HL-60 (cell line): ENCODE measurements around the gene GJC1.
"Not testable (repeated sequence)": the region's sequence is repeated elsewhere in the genome, so short reads cannot be mapped to it uniquely, and the experiment has no call there.

Experiments
- DNase-seq, 2 experiments: peaks; one replicate each; pipeline ENCODE4 v3.0.0-alpha.2; 2010 to 2020; ENCODE audit warnings: low read depth in 1 of 2, low spot score in 1 of 2
- H3K27ac ChIP-seq: fragments of 250-450 bp; sonication (Bioruptor Pico); replicated peaks from 2 replicates; pipeline ENCODE4 v1.5.1; 2020; ENCODE audit warnings: mild to moderate bottlenecking, moderate library complexity
- H3K27me3 ChIP-seq: fragments of 250-450 bp; sonication (Bioruptor Pico); 2 replicates; pipeline ENCODE4 v1.5.1; 2021; ENCODE audit warnings: mild to moderate bottlenecking, moderate library complexity; ENCODE audit not compliant: insufficient read depth, poor library complexity, severe bottlenecking
- H3K4me3 ChIP-seq: replicated peaks from 2 replicates; pipeline ENCODE4 v1.5.1; 2011; ENCODE audit warnings: mild to moderate bottlenecking, control low read depth, low read length; ENCODE audit not compliant: insufficient read depth
- CTCF ChIP-seq: IDR thresholded peaks from one replicate; pipeline ENCODE4 v1.5.1; 2011; ENCODE audit warnings: low read length, control low read depth, inconsistent platforms; ENCODE audit not compliant: insufficient read depth
- GABPA ChIP-seq: IDR thresholded peaks from 2 replicates; pipeline ENCODE4 v1.6.1; 2012; ENCODE audit warnings: low read depth
- POLR2AphosphoS5 ChIP-seq: IDR thresholded peaks from 2 replicates; pipeline ENCODE4 v1.6.1; 2012; ENCODE audit warnings: low read depth
- REST ChIP-seq: IDR thresholded peaks from 2 replicates; pipeline ENCODE4 v1.6.1; 2012; ENCODE audit warnings: low read depth; ENCODE audit not compliant: insufficient replicate concordance
- SPI1 ChIP-seq: IDR thresholded peaks from 2 replicates; pipeline ENCODE4 v1.6.1; 2012; ENCODE audit warnings: low read depth, mild to moderate bottlenecking, borderline replicate concordance

The GJC1 gene

DNA sequence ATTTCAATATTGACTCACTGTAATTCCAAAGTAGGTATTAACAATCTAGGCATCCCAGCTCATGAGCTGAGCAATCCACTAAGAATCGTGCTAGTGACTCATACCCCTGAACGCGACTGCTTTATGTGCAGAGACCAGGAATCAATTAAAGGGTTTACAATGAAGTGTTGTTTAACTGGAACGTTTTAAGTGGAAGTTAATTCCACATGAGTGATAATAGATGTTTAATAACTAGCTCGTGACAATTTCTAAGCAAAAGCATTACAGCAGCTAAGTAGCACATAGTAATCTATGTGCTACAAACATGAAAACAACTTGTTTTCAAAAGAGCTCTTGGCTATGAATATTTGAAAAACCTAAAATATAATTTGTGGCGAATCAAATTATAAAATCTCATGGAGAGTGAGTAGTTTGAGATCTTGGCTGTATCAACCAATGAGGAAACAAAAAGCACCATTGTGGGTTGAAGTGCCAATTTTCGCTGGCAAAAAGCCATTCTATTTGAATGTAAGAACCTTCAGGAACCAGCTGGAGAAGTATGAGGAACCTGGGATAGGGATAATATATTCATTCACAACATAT, 9.4 kb downstream of the GJC1 start:
- Histone ChIP-seq H3K4me3 (no peak overlapping the region), H3K27ac (no peak overlapping the region), H3K27me3 (peaks cover 11% of the 10 kb centered on the region)
- DNase-seq: no peak
- TF ChIP-seq CTCF (no peak), POLR2AphosphoS5 (no peak), REST (no peak), GABPA (no peak), SPI1 (no peak)

DNA sequence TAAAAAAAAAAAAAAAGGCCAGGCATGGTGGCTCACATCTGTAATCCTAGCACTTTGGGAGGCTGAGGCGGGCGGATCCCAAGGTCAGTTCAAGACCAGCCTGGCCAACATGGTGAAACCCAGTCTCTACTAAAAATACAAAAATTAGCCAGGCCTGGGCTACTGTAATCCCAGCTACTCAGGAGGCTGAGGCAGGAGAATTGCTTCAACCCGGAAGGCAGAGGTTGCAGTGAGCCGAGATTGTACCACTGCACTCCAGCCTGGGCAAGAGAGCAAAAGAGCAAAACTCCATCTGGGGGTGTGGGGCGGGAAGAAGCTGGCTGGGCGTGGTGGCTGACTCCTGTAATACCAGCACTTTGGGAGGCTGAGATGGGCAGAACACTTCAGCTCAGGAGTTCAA, 11.6 kb downstream of the GJC1 start:
- not testable (repeated sequence) for H3K27ac ChIP-seq

GRCh38 chr17:44812263-44812662, 17.8 kb downstream of the GJC1 start:
- H3K27me3 ChIP-seq: peaks cover 6% of the 10 kb centered on the region
- H3K4me3 ChIP-seq: no peak overlapping the region
- no peak for TF ChIP-seq SPI1
- no peak for TF ChIP-seq CTCF
- TF ChIP-seq POLR2AphosphoS5: no peak
- TF ChIP-seq REST: no peak
- TF ChIP-seq GABPA: no peak
- DNase-seq: no peak
- no peak overlapping the region for H3K27ac ChIP-seq

More for the DNA sequence above, 11.6 kb downstream of the GJC1 start:
- not testable (repeated sequence) for DNase-seq, H3K4me3 ChIP-seq
- H3K27me3 ChIP-seq: peaks cover 11% of the 10 kb centered on the region

DNA sequence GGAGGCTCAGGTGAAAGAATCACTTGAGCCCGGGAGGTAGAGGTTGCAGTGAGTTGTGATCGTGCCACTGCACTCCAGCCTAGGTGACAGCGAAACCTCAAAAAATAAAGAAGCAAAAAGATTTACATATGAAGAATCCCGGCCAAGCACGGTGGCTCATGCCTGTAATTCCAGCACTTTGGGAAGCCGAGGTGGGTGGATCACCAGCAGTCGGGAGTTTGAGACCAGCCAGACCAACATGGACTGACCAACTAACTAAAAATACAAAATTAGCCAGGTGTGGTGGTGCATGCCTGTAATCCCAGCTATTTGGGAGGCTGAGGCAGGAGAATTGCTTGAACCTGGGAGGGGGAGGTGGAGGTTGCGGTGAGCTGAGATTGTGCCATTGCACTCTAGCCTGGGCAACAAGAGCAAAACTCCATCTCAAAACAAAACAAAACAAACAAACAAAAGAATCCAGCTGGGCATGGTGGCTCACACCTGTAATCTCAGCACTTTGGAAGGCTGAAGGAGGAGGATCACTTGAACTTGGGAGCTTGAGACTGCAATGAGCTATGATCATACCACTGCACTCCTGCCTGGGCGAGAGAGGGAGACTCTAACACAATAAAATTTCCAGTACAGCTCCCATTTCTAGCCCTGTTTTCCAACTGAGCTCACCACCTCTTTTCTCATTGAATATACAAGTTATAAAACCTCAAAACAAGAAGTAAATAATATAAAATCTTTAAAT, 21.3 kb downstream of the GJC1 start:
- H3K27me3 ChIP-seq: peaks cover 15% of the 10 kb centered on the region
- H3K4me3 ChIP-seq, DNase-seq, H3K27ac ChIP-seq: not testable (repeated sequence)

- peaks cover 15% of the 10 kb centered on the region for H3K27me3 ChIP-seq
- TF ChIP-seq CTCF (no peak), SPI1 (no peak)
- H3K27ac ChIP-seq: no peak overlapping the region
- DNase-seq: no peak
- H3K4me3 ChIP-seq: no peak overlapping the region
Observed at GRCh38 chr17:44808156-44808555, 21.9 kb downstream of the GJC1 start.
